ENCODE results near the gene FEZ2. TPM values are rescaled to one million over a fixed set of nuclear protein-coding genes. Genes with fewer than 3 reads are reported as not detected.
A peak's percentile ranks its signal among the peaks of the same experiment; 100 is the strongest.

The FEZ2 gene
- total RNA-seq, 1 experiment from 2014 or later, result 52.6 TPM

GRCh38 chr2:36572719-36573059 is 25.3 kb downstream of the FEZ2 start:
- H2AFZ ChIP-seq (ENCODE audit: low read length), result no peak overlapping the region
- H3K9me3 ChIP-seq (ENCODE audit: low read length), result no peaks in the 10 kb centered on the region
- H3K4me3 ChIP-seq (ENCODE audit: low read length), result no peak overlapping the region
- DNase-seq, result no peak
- peaks cover 74% of the 10 kb centered on the region for H3K79me2 ChIP-seq (ENCODE audit: low read length)
- intact Hi-C loops (cut with micrococcal nuclease), result loop anchor here (10.0 kb wide), 1 partner anchor 212 kb away; no protein-coding TSS in a partner anchor
- BruUV-seq (replicated peaks), result no TSS peak
- peak overlapping the region; percentile 78 for H3K27ac ChIP-seq (ENCODE audit: low read length)
- H3K4me1 ChIP-seq (ENCODE audit: insufficient read depth, low read length), result peaks cover 59% of the 10 kb centered on the region
- peak overlapping the region; percentile 33 for H3K4me2 ChIP-seq (ENCODE audit: low read length)
- peaks cover 13% of the 10 kb centered on the region for H3F3A ChIP-seq (ENCODE audit: low read length, unreplicated experiment)
- ChIA-PET CTCF (no interaction called here), POLR2A (ENCODE audit: unreplicated experiment) (interaction anchor here (0.5 to 0.7 kb wide), 3 partner anchors 10 to 112 kb away, joined by 4 to 7 read pairs (median 5); no protein-coding TSS in a partner anchor)
- H3K27me3 ChIP-seq (ENCODE audit: low read length), result no peaks in the 10 kb centered on the region
- no peaks in the 10 kb centered on the region for H3K9me2 ChIP-seq (replicated peaks; ENCODE audit: low read length)
- H3K36me3 ChIP-seq (ENCODE audit: low read depth, low read length), result peaks cover 36% of the 10 kb centered on the region
- ATAC-seq, result peak; percentile 6
- no peaks in the 10 kb centered on the region for H4K20me1 ChIP-seq (ENCODE audit: low read length)
- peak overlapping the region; percentile 38 for H3K9ac ChIP-seq (ENCODE audit: low read length)
- TF ChIP-seq EZH2phosphoT487 (IDR thresholded peaks at IDR 0.05; ENCODE audit: borderline replicate concordance, low read length) (no peak), EZH2 (IDR thresholded peaks at IDR 0.05; ENCODE audit: low read length, unreplicated experiment) (no peak), CTCF (conservative IDR thresholded peaks at IDR 0.05; ENCODE audit: low read depth, low read length) (no peak)

- intact Hi-C loops (cut with micrococcal nuclease), result loop anchor here (10.0 kb wide), 1 partner anchor 213 kb away; no protein-coding TSS in a partner anchor
- no peak for ATAC-seq
- CTCF ChIA-PET, result no interaction called here
Observed at GRCh38 chr2:36572054-36572718, 25.8 kb downstream of the FEZ2 start.

More at GRCh38 chr2:36572054-36572718, 25.8 kb downstream of the FEZ2 start:
- no TSS peak for BruUV-seq (replicated peaks)
- TF ChIP-seq CTCF (conservative IDR thresholded peaks at IDR 0.05; ENCODE audit: low read depth, low read length), result no peak
- TF ChIP-seq EZH2 (IDR thresholded peaks at IDR 0.05; ENCODE audit: low read length, unreplicated experiment), result no peak
- TF ChIP-seq EZH2phosphoT487 (IDR thresholded peaks at IDR 0.05; ENCODE audit: borderline replicate concordance, low read length), result no peak
- no peak overlapping the region for H2AFZ ChIP-seq (ENCODE audit: low read length)
- H3K4me2 ChIP-seq (ENCODE audit: low read length), result peak overlapping the region; percentile 33; the same call in 1 of the 2 replicates
- peak overlapping the region; percentile 78 for H3K27ac ChIP-seq (ENCODE audit: low read length)
- POLR2A ChIA-PET (ENCODE audit: unreplicated experiment), result interaction anchor here (0.7 kb wide), 2 partner anchors 10 to 18 kb away, joined by 4 to 7 read pairs; no protein-coding TSS in a partner anchor
- peaks cover 33% of the 10 kb centered on the region for H3K36me3 ChIP-seq (ENCODE audit: low read depth, low read length)
- peak overlapping the region; percentile 38 for H3K9ac ChIP-seq (ENCODE audit: low read length)
- H3K4me1 ChIP-seq (ENCODE audit: insufficient read depth, low read length), result peaks cover 60% of the 10 kb centered on the region
- no peaks in the 10 kb centered on the region for H3K9me2 ChIP-seq (replicated peaks; ENCODE audit: low read length)
- H3F3A ChIP-seq (ENCODE audit: low read length, unreplicated experiment), result peaks cover 13% of the 10 kb centered on the region
- H3K27me3 ChIP-seq (ENCODE audit: low read length), result no peaks in the 10 kb centered on the region
- H3K79me2 ChIP-seq (ENCODE audit: low read length), result peaks cover 72% of the 10 kb centered on the region
- H3K4me3 ChIP-seq (ENCODE audit: low read length), result no peak overlapping the region
- no peaks in the 10 kb centered on the region for H3K9me3 ChIP-seq (ENCODE audit: low read length)
- H4K20me1 ChIP-seq (ENCODE audit: low read length), result no peaks in the 10 kb centered on the region
- DNase-seq, result no peak
